Measurements from ENCODE around the gene CDHR3. TPM values are rescaled to one million over a fixed set of nuclear protein-coding genes. Genes with fewer than 3 reads are reported as not detected.

Gene CDHR3
- total RNA-seq, 1 experiment from 2014 or later = not detected

DNA sequence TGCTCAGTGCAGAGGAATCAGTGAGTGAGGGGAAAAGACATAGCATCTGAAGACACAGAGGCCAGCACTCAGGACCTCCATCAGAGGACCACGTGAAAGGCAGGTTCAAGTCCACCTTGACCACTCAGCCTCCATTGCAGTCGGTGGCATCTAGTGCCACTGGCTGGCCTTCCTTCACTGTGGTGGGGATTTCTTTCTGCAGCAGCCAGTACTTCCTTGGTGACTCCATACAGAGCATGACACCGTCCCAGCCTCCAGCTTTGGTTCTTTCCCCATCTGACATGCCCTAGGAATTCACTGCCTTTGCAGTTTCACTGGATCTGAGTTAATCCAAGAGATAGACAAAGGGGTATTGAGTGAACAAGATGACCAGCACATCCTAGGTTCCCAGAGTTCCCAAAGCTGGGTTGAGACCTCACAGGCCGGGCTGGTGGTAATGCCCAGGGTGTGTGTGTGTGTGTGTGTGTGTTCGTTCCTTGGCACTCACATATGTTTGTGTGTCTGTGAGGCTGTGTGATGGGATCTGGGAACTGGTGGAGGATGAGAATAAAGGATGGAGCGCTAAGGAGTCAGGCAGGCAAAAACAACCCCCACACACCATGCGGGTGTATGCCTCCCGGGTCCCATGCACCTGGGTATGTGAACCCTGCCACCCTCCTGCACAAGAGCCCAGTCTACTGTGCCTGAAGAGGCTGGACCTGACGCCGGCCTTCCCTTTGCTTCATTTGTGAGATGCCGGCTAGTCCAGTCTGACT, 91.3 kb downstream of the CDHR3 start:
- H3K36me3 ChIP-seq (ENCODE audit: insufficient read depth, low read length) = no peaks in the 10 kb centered on the region; the same call in 1 of the 2 replicates
- H3K27ac ChIP-seq (ENCODE audit: low read length) = peak overlapping the region; percentile 99
- peak overlapping the region; percentile 92 for H3K9ac ChIP-seq (ENCODE audit: low read length)
- H3K27me3 ChIP-seq (ENCODE audit: low read length) = no peaks in the 10 kb centered on the region
- no peaks in the 10 kb centered on the region for H3K9me3 ChIP-seq (ENCODE audit: low read length)
- peaks cover 94% of the 10 kb centered on the region for H3K4me1 ChIP-seq (ENCODE audit: low read length)
- H4K20me1 ChIP-seq (ENCODE audit: insufficient read depth, low read depth, low read length) = no peaks in the 10 kb centered on the region
- peak; percentile 78 for DNase-seq
- no peak overlapping the region for H2AFZ ChIP-seq (ENCODE audit: low read length)
- no peaks in the 10 kb centered on the region for H3K79me2 ChIP-seq (ENCODE audit: low read length)
- H3K4me2 ChIP-seq (ENCODE audit: low read depth, low read length, poor library complexity, severe bottlenecking) = peak overlapping the region; percentile 82
- no peaks in the 10 kb centered on the region for H3K9me2 ChIP-seq (replicated peaks; ENCODE audit: insufficient read depth, low read length)
- H3K4me3 ChIP-seq (ENCODE audit: low read length) = peak overlapping the region; percentile 71

DNA sequence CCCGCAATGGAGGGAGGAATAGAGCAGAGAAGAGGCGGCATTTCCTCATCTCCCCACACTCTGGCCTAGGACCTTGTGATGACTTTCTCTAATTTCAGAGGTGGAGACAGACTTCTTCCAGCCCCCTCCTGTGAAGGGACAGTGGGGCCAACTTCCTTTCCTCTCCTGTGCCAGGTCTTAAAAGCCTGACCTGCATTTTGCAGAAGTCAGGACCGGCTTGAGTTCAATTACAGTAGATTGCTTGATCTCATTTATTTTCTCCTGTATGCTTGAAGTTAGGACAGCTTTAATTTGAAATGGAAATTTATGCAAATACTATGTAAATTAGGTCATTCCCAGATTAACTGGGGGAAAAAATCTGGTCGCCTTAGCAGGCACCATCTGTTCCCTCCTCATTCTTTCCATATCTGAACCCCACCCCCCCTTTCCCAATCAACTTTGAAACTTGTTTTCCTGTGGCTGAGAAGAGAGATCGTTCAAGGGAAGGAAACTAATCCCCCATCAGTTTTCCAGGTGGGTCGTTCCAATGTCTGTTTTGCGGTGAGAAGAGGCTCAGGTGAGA, 92.0 kb downstream of the CDHR3 start:
- Histone ChIP-seq H3K4me1 (ENCODE audit: low read length) (peaks cover 94% of the 10 kb centered on the region), H3K4me3 (ENCODE audit: low read length) (peak overlapping the region; percentile 71), H3K9me2 (replicated peaks; ENCODE audit: insufficient read depth, low read length) (no peaks in the 10 kb centered on the region), H3K4me2 (ENCODE audit: low read depth, low read length, poor library complexity, severe bottlenecking) (peak overlapping the region; percentile 82), H3K27ac (ENCODE audit: low read length) (peak overlapping the region; percentile 99), H2AFZ (ENCODE audit: low read length) (no peak overlapping the region), H3K27me3 (ENCODE audit: low read length) (no peaks in the 10 kb centered on the region), H3K9ac (ENCODE audit: low read length) (peak overlapping the region; percentile 92), H3K9me3 (ENCODE audit: low read length) (no peaks in the 10 kb centered on the region), H3K36me3 (ENCODE audit: insufficient read depth, low read length) (no peaks in the 10 kb centered on the region; the same call in 1 of the 2 replicates), H3K79me2 (ENCODE audit: low read length) (no peaks in the 10 kb centered on the region), H4K20me1 (ENCODE audit: insufficient read depth, low read depth, low read length) (no peaks in the 10 kb centered on the region)
- DNase-seq = peak; percentile 90

DNA sequence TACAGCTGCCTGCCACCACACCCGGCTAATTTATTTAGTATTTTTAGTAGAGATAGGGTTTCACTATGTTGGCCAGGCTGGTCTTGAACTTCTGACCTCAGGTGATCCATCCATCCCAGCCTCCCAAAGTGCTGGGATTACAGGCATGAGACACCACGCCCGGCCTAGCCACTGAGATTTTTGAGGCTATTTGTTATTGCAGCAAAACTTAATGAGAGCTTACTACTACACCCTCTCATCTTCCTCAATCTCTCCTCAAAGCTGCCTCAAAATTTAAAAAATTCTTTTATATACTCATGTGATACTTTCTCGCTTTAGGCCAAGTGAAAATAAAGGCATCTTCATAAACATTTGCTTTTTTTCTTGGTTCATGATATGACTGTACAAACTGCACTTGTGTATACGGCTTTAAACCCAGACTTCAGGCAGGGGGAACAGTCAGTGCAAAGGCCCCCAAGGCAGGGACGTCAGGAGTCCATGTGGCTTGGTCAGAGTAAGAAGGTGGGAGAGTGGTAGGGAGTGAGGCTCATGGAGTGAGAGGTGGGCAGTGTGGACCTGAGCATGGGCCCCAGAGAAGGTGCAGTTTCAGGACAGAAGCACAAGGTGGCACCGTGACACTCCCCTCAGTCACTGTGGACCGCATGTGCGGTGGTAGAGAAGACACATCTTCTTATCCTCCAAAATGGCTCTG, 93.6 kb downstream of the CDHR3 start:
- Histone ChIP-seq H3K79me2 (ENCODE audit: low read length) (no peaks in the 10 kb centered on the region), H3K4me3 (ENCODE audit: low read length) (peak overlapping the region; percentile 54), H3K9me3 (ENCODE audit: low read length) (no peaks in the 10 kb centered on the region), H3K27me3 (ENCODE audit: low read length) (no peaks in the 10 kb centered on the region), H3K27ac (ENCODE audit: low read length) (peak overlapping the region; percentile 99), H3K9me2 (replicated peaks; ENCODE audit: insufficient read depth, low read length) (no peaks in the 10 kb centered on the region), H3K9ac (ENCODE audit: low read length) (peak overlapping the region; percentile 80), H3K4me1 (ENCODE audit: low read length) (peaks cover 93% of the 10 kb centered on the region), H3K4me2 (ENCODE audit: low read depth, low read length, poor library complexity, severe bottlenecking) (peak overlapping the region; percentile 82), H3K36me3 (ENCODE audit: insufficient read depth, low read length) (peaks cover 5% of the 10 kb centered on the region; the same call in 1 of the 2 replicates), H4K20me1 (ENCODE audit: insufficient read depth, low read depth, low read length) (no peaks in the 10 kb centered on the region), H2AFZ (ENCODE audit: low read length) (no peak overlapping the region)
- DNase-seq = peak; percentile 94

DNA sequence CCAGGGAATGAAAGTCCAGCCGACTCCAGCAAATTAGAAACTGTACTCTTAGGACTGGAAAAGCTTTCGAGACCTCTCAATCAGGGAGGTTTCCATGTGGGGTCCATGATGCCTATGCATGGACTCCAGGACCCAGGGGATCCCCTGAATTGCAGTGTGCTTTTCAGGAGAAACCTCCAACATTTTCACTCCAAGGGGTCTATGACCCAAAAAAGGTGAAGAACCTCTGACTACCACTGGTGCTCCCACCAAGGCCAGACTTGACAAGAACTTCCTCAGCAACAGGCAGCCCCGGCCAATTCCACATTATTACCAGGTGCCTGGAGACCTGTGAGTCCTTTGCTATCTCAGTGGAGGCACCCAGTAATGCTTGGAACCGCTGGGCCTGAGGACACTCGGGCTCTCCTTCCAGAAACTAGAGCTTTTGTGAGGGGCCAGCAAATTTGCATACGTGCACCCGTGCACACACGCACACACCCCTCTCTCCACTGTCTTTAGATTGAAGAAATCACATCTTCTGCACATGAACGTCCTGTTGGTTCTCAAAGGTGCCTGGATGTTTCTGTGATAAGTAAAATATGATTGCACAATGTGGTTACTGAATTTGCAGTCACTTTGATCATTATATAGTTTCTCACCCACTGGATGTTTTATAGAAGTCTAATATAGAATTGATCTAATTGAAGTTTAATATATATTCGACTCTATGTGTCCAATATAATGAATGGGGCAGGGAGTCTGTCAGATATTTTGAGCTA, 94.3 kb downstream of the CDHR3 start:
- DNase-seq = peak; percentile 93
- H4K20me1 ChIP-seq (ENCODE audit: insufficient read depth, low read depth, low read length) = no peaks in the 10 kb centered on the region
- H3K9me3 ChIP-seq (ENCODE audit: low read length) = no peaks in the 10 kb centered on the region
- peak overlapping the region; percentile 54 for H3K4me3 ChIP-seq (ENCODE audit: low read length)
- no peaks in the 10 kb centered on the region for H3K9me2 ChIP-seq (replicated peaks; ENCODE audit: insufficient read depth, low read length)
- H3K4me2 ChIP-seq (ENCODE audit: low read depth, low read length, poor library complexity, severe bottlenecking) = peak overlapping the region; percentile 82
- H3K79me2 ChIP-seq (ENCODE audit: low read length) = no peaks in the 10 kb centered on the region
- H3K27ac ChIP-seq (ENCODE audit: low read length) = peak overlapping the region; percentile 99
- H3K4me1 ChIP-seq (ENCODE audit: low read length) = peaks cover 93% of the 10 kb centered on the region
- peaks cover 5% of the 10 kb centered on the region; the same call in 1 of the 2 replicates for H3K36me3 ChIP-seq (ENCODE audit: insufficient read depth, low read length)
- no peaks in the 10 kb centered on the region for H3K27me3 ChIP-seq (ENCODE audit: low read length)
- H3K9ac ChIP-seq (ENCODE audit: low read length) = peak overlapping the region; percentile 80
- no peak overlapping the region for H2AFZ ChIP-seq (ENCODE audit: low read length)

DNA sequence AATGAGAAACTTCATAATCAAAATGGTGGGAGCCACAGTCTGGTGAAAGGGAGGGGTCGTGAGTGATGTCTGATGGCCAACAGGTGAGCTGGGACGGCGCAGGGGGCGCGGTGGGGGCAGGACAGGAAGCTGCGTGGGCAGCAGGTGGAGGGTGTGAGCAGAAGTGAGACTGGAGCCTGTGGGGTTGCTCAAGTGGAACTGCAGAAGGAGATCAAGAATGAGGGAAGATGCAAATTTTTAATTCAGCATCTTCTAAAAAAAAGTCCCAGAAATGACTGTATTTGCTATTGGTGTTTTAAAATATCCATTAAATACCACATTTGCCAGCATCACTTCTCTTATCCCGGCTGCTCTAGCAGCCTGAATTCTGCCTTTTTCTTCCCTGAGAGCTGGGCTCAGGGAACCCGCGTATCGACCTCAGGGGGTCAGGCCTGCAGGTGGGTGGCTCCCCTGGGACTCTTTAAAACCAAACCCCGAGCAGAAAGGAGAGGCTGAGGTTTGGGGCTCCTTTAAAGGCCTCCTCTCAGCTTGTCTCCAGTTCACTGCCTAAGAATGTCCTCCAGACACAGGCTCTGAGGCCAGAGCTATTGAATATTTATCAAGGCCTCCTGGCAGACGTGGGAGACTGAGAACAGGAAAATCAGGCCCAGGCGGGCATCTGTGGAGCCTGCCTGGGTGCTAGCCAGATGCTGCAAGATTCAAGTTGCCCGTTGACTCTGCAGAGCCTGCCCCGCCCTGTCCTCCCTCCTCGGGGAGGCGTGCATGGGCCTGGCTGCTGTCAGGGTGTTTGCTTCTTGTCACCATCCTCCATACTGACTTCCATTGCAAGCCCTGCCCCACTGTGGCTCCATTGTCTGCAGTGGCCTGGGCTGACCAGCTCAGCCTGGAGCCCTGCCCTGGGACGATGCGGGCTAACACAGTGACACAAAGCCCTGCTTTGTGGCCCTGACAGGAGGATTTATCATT, 95.2 kb downstream of the CDHR3 start:
- peak; percentile 99 for DNase-seq
- Histone ChIP-seq H3K27ac (ENCODE audit: low read length) (peak overlapping the region; percentile 99), H3K9me2 (replicated peaks; ENCODE audit: insufficient read depth, low read length) (no peaks in the 10 kb centered on the region)

DNA sequence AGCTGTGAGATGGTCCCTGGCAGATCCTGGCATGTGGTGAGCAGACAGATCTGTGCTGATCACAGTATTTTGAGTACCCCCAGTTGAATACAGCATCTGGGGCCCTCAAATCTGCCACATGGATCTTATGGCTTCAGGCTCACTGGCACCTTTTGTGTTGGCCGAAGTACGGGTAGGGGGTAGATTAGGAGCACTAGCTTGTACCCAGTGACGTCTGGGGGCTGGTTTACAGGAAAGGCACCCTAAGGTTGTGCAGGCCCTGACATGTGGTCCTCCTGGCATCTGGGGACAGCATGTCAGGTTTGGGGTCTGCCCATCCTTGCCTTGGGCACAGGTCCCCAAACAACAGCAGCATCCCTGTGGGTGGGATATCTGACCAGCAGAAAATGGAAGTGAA, 95.9 kb downstream of the CDHR3 start:
- H3K4me2 ChIP-seq (ENCODE audit: low read depth, low read length, poor library complexity, severe bottlenecking) = peak overlapping the region; percentile 65
- peak; percentile 77 for DNase-seq
- peak overlapping the region; percentile 99 for H3K27ac ChIP-seq (ENCODE audit: low read length)
- no peak overlapping the region for H2AFZ ChIP-seq (ENCODE audit: low read length)
- H3K36me3 ChIP-seq (ENCODE audit: insufficient read depth, low read length) = peaks cover 5% of the 10 kb centered on the region; the same call in 1 of the 2 replicates
- peaks cover 3% of the 10 kb centered on the region; the same call in 1 of the 2 replicates for H3K79me2 ChIP-seq (ENCODE audit: low read length)
- no peaks in the 10 kb centered on the region for H3K9me2 ChIP-seq (replicated peaks; ENCODE audit: insufficient read depth, low read length)
- H3K4me1 ChIP-seq (ENCODE audit: low read length) = peaks cover 93% of the 10 kb centered on the region
- H4K20me1 ChIP-seq (ENCODE audit: insufficient read depth, low read depth, low read length) = no peaks in the 10 kb centered on the region
- no peaks in the 10 kb centered on the region for H3K9me3 ChIP-seq (ENCODE audit: low read length)
- peak overlapping the region; percentile 88 for H3K9ac ChIP-seq (ENCODE audit: low read length)
- no peaks in the 10 kb centered on the region for H3K27me3 ChIP-seq (ENCODE audit: low read length)
- peak overlapping the region; percentile 44 for H3K4me3 ChIP-seq (ENCODE audit: low read length)

More for the DNA sequence above, 95.2 kb downstream of the CDHR3 start:
- peak overlapping the region; percentile 54 for H3K4me3 ChIP-seq (ENCODE audit: low read length)
- peaks cover 93% of the 10 kb centered on the region for H3K4me1 ChIP-seq (ENCODE audit: low read length)
- H3K27me3 ChIP-seq (ENCODE audit: low read length) = no peaks in the 10 kb centered on the region
- H3K9me3 ChIP-seq (ENCODE audit: low read length) = no peaks in the 10 kb centered on the region
- no peaks in the 10 kb centered on the region for H4K20me1 ChIP-seq (ENCODE audit: insufficient read depth, low read depth, low read length)
- peak overlapping the region; percentile 82 for H3K4me2 ChIP-seq (ENCODE audit: low read depth, low read length, poor library complexity, severe bottlenecking)
- H3K36me3 ChIP-seq (ENCODE audit: insufficient read depth, low read length) = peaks cover 5% of the 10 kb centered on the region; the same call in 1 of the 2 replicates
- no peaks in the 10 kb centered on the region for H3K79me2 ChIP-seq (ENCODE audit: low read length)
- H2AFZ ChIP-seq (ENCODE audit: low read length) = no peak overlapping the region
- peak overlapping the region; percentile 88 for H3K9ac ChIP-seq (ENCODE audit: low read length)

DNA sequence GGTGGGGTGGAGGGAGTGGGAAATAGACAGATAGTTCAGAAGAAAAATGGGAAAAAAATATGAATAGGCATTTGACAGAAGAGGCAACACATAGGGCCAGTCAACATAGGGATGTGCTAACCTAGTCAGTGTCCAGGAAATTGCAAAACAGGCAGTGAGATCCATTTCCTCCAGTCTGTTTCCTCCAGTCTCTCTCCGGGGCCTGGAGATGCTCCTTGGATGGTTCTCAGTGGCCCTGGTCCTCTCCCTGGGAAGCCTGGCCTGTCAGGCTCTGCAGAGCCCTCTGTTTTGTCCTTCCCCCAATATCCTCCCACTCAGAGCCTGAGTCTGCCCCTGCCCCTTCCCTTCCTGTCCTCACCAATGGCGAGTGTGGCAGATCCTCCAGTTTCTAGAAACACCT, 96.5 kb downstream of the CDHR3 start:
- Histone ChIP-seq H2AFZ (ENCODE audit: low read length) (no peak overlapping the region), H3K27me3 (ENCODE audit: low read length) (no peaks in the 10 kb centered on the region), H3K36me3 (ENCODE audit: insufficient read depth, low read length) (peaks cover 5% of the 10 kb centered on the region; the same call in 1 of the 2 replicates), H4K20me1 (ENCODE audit: insufficient read depth, low read depth, low read length) (no peaks in the 10 kb centered on the region), H3K4me3 (ENCODE audit: low read length) (no peak overlapping the region), H3K4me1 (ENCODE audit: low read length) (peaks cover 93% of the 10 kb centered on the region), H3K9me2 (replicated peaks; ENCODE audit: insufficient read depth, low read length) (no peaks in the 10 kb centered on the region), H3K4me2 (ENCODE audit: low read depth, low read length, poor library complexity, severe bottlenecking) (peak overlapping the region; percentile 65), H3K9ac (ENCODE audit: low read length) (peak overlapping the region; percentile 88), H3K9me3 (ENCODE audit: low read length) (no peaks in the 10 kb centered on the region), H3K27ac (ENCODE audit: low read length) (peak overlapping the region; percentile 99), H3K79me2 (ENCODE audit: low read length) (peaks cover 3% of the 10 kb centered on the region; the same call in 1 of the 2 replicates)
- DNase-seq = peak; percentile 55

All from Karpas-422 (cell line).